K562 (cell line): ENCODE results near the gene PHKA1. TPM values are rescaled to one million over a fixed set of nuclear protein-coding genes. Genes with fewer than 3 reads are reported as not detected.
A peak's percentile ranks its signal among the peaks of the same experiment; 100 is the strongest.

Experiments used
- ATAC-seq: fragments of 200-7000 bp; cut with Tn5 transposase; 3 replicates; pipeline ENCODE4 v1.9.1; 2020; ENCODE audit warnings: moderate library complexity
- BruUV-seq: library from RNA; stranded (reverse); fragments of 400-500 nt; replicated peaks from 2 replicates; lab custom pipeline; 2021; lab: Mats Ljungman, UMichigan
- CTCF ChIA-PET: fragments of 300-600 bp; formaldehyde crosslinking; extraction: SDS; loops from one replicate; lab custom pipeline; 2021; ENCODE audit warnings: low intra/inter-chr PET ratio; lab: Yijun Ruan, JAX
- POLR2A ChIA-PET: fragments of 300-600, 350-650 bp; sonication (Branson Sonifier 250); formaldehyde crosslinking; extraction: SDS; loops from one replicate; lab custom pipeline; 2021; ENCODE audit warnings: antibody characterized with exemption, inconsistent platforms; lab: Yijun Ruan, JAX
- DNase-seq, 4 experiments: peaks; one replicate each; pipeline versions ENCODE4 v3.0.0 to v3.0.0-alpha.2; 2011 to 2018; ENCODE audit warnings: low spot score in 3 of 4, mixed read lengths in 3 of 4; ENCODE audit errors: extremely low read depth in 1 of 4
- FAIRE-seq: peaks from 2 replicates; lab custom pipeline; 2011; peaks lifted over from hg19 to GRCh38; lab: Jason Lieb, UNC
- H2AFZ ChIP-seq: 2 replicates; pipeline ENCODE4 v1.6.0; 2011; ENCODE audit warnings: low read depth, low read length, control low read depth, inconsistent platforms
- H3K27ac ChIP-seq: fragments of 200-600 bp; 3 replicates; pipeline ENCODE4 v1.8.0; 2011; ENCODE audit warnings: low read depth, mild to moderate bottlenecking, control low read depth, inconsistent platforms, low read length, moderate library complexity, mixed read lengths; ENCODE audit errors: extremely low read depth
- H3K27me3 ChIP-seq, 2 experiments: fragments of 300-600 bp in 1 of 2; 2 replicates in 1 of 2; 3 replicates in 1 of 2; pipeline versions ENCODE4 v1.6.0 to v1.8.0; 2011; ENCODE audit warnings: inconsistent platforms in 2 of 2, low read length in 2 of 2, mild to moderate bottlenecking in 1 of 2, mixed read lengths in 1 of 2, moderate library complexity in 1 of 2; ENCODE audit not compliant: control insufficient read depth in 2 of 2, insufficient read depth in 2 of 2
- H3K36me3 ChIP-seq: fragments of 300-600 bp; 3 replicates; pipeline ENCODE4 v1.8.0; 2011; ENCODE audit warnings: mild to moderate bottlenecking, low read length, inconsistent platforms; ENCODE audit not compliant: control insufficient read depth, insufficient read depth
- H3K4me1 ChIP-seq, 2 experiments: fragments of 200-600 bp in 1 of 2; replicated peaks in 1 of 2; 2 replicates in 1 of 2; 3 replicates in 1 of 2; pipeline versions ENCODE4 v1.5.1 to v1.8.0; 2011; ENCODE audit warnings: inconsistent platforms in 2 of 2, low read length in 2 of 2, mild to moderate bottlenecking in 1 of 2, mixed read lengths in 1 of 2, moderate library complexity in 1 of 2; ENCODE audit not compliant: control insufficient read depth in 2 of 2, insufficient read depth in 2 of 2
- H3K4me2 ChIP-seq: 2 replicates; pipeline ENCODE4 v1.6.1; 2011; ENCODE audit warnings: low read length, control low read depth, inconsistent platforms, mixed read lengths; ENCODE audit not compliant: insufficient read depth
- H3K4me3 ChIP-seq: fragments of 200-600 bp; sonication (generic), shearing (Covaris generic); 2 replicates; pipeline ENCODE4 v1.5.1; 2016; ENCODE audit warnings: control low read depth, inconsistent platforms
- H3K79me2 ChIP-seq: fragments of 200-600 bp; 3 replicates; pipeline ENCODE4 v1.8.0; 2011; ENCODE audit warnings: low read length, inconsistent platforms; ENCODE audit not compliant: control insufficient read depth, insufficient read depth
- H3K9ac ChIP-seq, 2 experiments: 2 replicates each; pipeline versions ENCODE4 v1.6.0 to v1.6.1; 2011; ENCODE audit warnings: low read depth in 2 of 2, low read length in 2 of 2, control low read depth in 1 of 2, inconsistent platforms in 1 of 2, mild to moderate bottlenecking in 1 of 2, mixed read lengths in 1 of 2; ENCODE audit not compliant: insufficient read depth in 1 of 2
- H3K9me1 ChIP-seq: one replicate; pipeline ENCODE4 v1.6.0; 2011; ENCODE audit warnings: inconsistent platforms, mild to moderate bottlenecking, low read length, moderate library complexity; ENCODE audit not compliant: control insufficient read depth, insufficient read depth
- H3K9me3 ChIP-seq: replicated peaks from 2 replicates; pipeline ENCODE4 v1.5.1; 2011; ENCODE audit warnings: low read depth, low read length, inconsistent platforms; ENCODE audit not compliant: control insufficient read depth, insufficient read depth
- H4K20me1 ChIP-seq: replicated peaks from 2 replicates; pipeline ENCODE4 v1.6.1; 2011; ENCODE audit warnings: low read length, inconsistent platforms, mixed read lengths; ENCODE audit not compliant: control insufficient read depth, insufficient read depth
- ARID1B ChIP-seq: fragments of 450-650 bp; IDR thresholded peaks from 2 replicates; pipeline ENCODE4 v1.6.1; 2016; ENCODE audit warnings: antibody characterized with exemption, mild to moderate bottlenecking, inconsistent platforms
- CBX1 ChIP-seq: sonication (generic); IDR thresholded peaks from 2 replicates; pipeline ENCODE4 v1.6.1; 2016; ENCODE audit warnings: antibody characterized with exemption, low read depth, mild to moderate bottlenecking
- FOSL1 ChIP-seq: fragments of 200-800 bp; sonication (Bioruptor generic); conservative IDR thresholded peaks from 2 replicates; pipeline ENCODE4 v1.6.1; 2016; ENCODE audit warnings: missing genetic modification characterization, missing compliant biosample characterization
- HNRNPLL ChIP-seq: fragments of 200-400 bp; formaldehyde crosslinking; IDR thresholded peaks from 2 replicates; pipeline ENCODE4 v1.6.1; 2017; ENCODE audit warnings: low read length, low read depth, mild to moderate bottlenecking; ENCODE audit not compliant: poor library complexity, severe bottlenecking
- KLF6 ChIP-seq: fragments of 250-450 bp; sonication (Bioruptor Pico); IDR thresholded peaks from 2 replicates; pipeline ENCODE4 v1.4.0; 2020; ENCODE audit warnings: mild to moderate bottlenecking, moderate library complexity, borderline replicate concordance
- NBN ChIP-seq: fragments of 450-650 bp; IDR thresholded peaks from 2 replicates; pipeline ENCODE4 v1.6.1; 2016; ENCODE audit warnings: low read depth, mild to moderate bottlenecking
- NFE2 ChIP-seq: IDR thresholded peaks from 2 replicates; pipeline ENCODE4 v1.6.1; 2014; ENCODE audit warnings: antibody characterized with exemption, low read depth
- RFX7 ChIP-seq: fragments of 250-450 bp; sonication (Bioruptor Pico); IDR thresholded peaks from 2 replicates; pipeline ENCODE4 v1.5.1; 2021; ENCODE audit warnings: mild to moderate bottlenecking
- SRSF7 ChIP-seq: fragments of 200-400 bp; formaldehyde crosslinking; optimal IDR thresholded peaks from 2 replicates; pipeline ENCODE3; 2017; ENCODE audit warnings: mild to moderate bottlenecking, low read depth, low read length
- U2AF2 ChIP-seq: fragments of 200-400 bp; formaldehyde crosslinking; optimal IDR thresholded peaks from 2 replicates; pipeline ENCODE3; 2017; ENCODE audit warnings: low read depth, mild to moderate bottlenecking, low read length
- ZNF384 ChIP-seq: IDR thresholded peaks from 2 replicates; pipeline ENCODE4 v1.6.1; 2012; ENCODE audit warnings: low read depth, low read length, improper control_type of control experiment
- ZNF699 ChIP-seq: fragments of 250-450 bp; sonication (Bioruptor Pico); IDR thresholded peaks from 2 replicates; pipeline ENCODE4 v1.8.0; 2021; ENCODE audit warnings: mild to moderate bottlenecking, moderate library complexity; ENCODE audit not compliant: insufficient replicate concordance
- WGBS: fragments of 100-300 bp; shearing (Covaris generic); methylation state at CpG from one replicate; pipeline ENCODE4 v1.1.6; 2016; ENCODE audit warnings: low coverage, mixed read lengths; ENCODE audit not compliant: insufficient coverage; ENCODE audit errors: missing lambda C conversion rate; 5-methylcytosine and 5-hydroxymethylcytosine counted together
- in situ Hi-C: fragments of 300-500 bp; cut with MboI; formaldehyde crosslinking; loops from 4 replicates; pipeline ENCODE4 v1.15.0; 2018; ENCODE audit warnings: inconsistent platforms, mixed read lengths
- intact Hi-C: fragments of 100-400 bp; cut with micrococcal nuclease; formaldehyde crosslinking; loops from 2 replicates; pipeline ENCODE4 v1.14.2; 2022
- polyA plus RNA-seq, 8 experiments: library from polyadenylated mRNA; depleted of rRNA in 4 of 8; stranded (reverse) in 5 of 8; unstranded in 3 of 8; fragments of >200 nt; fragmentation: Nextera tagmentation in 2 of 8; fragmentation: Illumina TruSeq in 1 of 8; extraction: Ambion mirVana in 2 of 8; extraction: Trizol in 1 of 8; gene quantifications; 2 replicates each; pipeline versions ENCODE4 v1.2.1 to v1.2.3, GENCODE V29; 2011 to 2014; ENCODE audit warnings: inconsistent platforms in 1 of 8, missing spikeins in 1 of 8
- total RNA-seq, 7 experiments: library from RNA; depleted of rRNA in 6 of 7; stranded (reverse); fragments of >200 nt in 6 of 7; fragmentation: Illumina TruSeq in 2 of 7; extraction: Trizol in 2 of 7; gene quantifications; 2 replicates each; pipeline versions ENCODE4 v1.2.1 to v1.2.3, GENCODE V29; 2011 to 2021; ENCODE audit warnings: low replicate concordance in 1 of 7
- TF ChIP-seq, protein P1 (sequence below): sonication (generic); formaldehyde crosslinking; IDR thresholded peaks from 2 replicates; pipeline ENCODE4 v1.8.0; 2023; ENCODE audit warnings: mild to moderate bottlenecking, missing genetic modification reagents

Gene PHKA1
- total and polyA plus RNA-seq, 9 of the 15 experiments (the other 6 are each of a cell fraction or from before 2014, with no cell fraction given): 2.4 to 9.6 (median 5.8) TPM

DNA sequence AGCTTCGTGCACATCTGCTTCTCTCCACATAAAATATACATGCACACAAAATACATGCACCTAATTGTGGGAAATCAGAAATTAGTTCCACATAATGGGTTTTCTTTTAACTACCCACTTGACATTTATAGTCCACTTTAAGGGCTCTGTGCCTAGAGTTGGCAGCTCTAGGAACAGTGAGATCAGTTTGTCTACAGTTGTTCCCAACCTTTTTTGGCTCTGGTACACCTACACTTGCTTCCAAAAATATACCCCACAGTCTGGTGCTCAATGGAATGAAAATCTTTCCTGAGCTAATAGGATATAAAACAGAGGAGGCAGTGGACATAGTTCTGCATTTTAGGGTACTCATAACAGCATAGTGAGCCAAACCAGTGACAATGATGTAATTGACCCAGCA, 177.6 kb downstream of the PHKA1 start (continued):
- TF ChIP-seq KLF6 (CRISPR knock-in tag) (no peak), ZNF699 (CRISPR knock-in tag) (no peak)

DNA sequence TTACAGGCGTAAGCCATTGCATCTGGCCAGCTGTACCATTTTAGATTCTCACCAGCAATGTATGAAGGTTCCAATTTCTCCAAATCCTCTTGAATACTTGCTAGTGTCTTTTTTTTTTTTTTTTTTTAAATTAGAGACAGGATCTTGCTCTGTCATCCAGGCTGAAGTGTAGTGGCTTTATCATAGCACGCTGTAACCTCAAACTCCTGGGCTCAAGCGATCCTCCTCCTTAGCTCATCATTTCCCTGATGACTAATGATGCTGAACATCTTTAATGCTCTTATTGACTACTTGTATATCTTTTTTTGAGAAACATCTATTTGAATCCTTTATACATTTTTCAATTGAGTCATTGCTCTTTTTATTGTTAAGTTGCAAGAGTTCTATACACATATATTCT, 181.7 kb downstream of the PHKA1 start:
- no peak overlapping the region for H3K9ac ChIP-seq
- peak; percentile 74 for FAIRE-seq
- WGBS: 18% methylated on average over 3 of the region's 3 CpGs
- H3K9me3 ChIP-seq: no peaks in the 10 kb centered on the region
- in situ Hi-C loops (loop anchor here (25.0 kb wide), 1 partner anchor 220 kb away; the partner anchor contains the start of gene CITED1), intact Hi-C loops (no loop called here)
- CTCF ChIA-PET: no interaction called here
- H3K27me3 ChIP-seq: no peaks in the 10 kb centered on the region
- no peak overlapping the region for H2AFZ ChIP-seq
- no peak overlapping the region for H3K4me2 ChIP-seq
- POLR2A ChIA-PET: no interaction called here
- peak in 1 of 4 experiments; percentile 24 for DNase-seq
- peaks cover 2% of the 10 kb centered on the region for H3K9me1 ChIP-seq
- TF ChIP-seq, protein P1, sequence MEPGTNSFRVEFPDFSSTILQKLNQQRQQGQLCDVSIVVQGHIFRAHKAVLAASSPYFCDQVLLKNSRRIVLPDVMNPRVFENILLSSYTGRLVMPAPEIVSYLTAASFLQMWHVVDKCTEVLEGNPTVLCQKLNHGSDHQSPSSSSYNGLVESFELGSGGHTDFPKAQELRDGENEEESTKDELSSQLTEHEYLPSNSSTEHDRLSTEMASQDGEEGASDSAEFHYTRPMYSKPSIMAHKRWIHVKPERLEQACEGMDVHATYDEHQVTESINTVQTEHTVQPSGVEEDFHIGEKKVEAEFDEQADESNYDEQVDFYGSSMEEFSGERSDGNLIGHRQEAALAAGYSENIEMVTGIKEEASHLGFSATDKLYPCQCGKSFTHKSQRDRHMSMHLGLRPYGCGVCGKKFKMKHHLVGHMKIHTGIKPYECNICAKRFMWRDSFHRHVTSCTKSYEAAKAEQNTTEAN: no peak
- peak; percentile 39; the same call in 1 of the 2 replicates for TF ChIP-seq NFE2
- 0 out of 2 replicates have a peak, but pooled peaks have one; percentile 21 for TF ChIP-seq FOSL1 (tag)
- no peak for TF ChIP-seq RFX7 (CRISPR knock-in tag)
- 0 out of 2 replicates have a peak, but pooled peaks have one; percentile 36 for TF ChIP-seq ZNF384
- TF ChIP-seq CBX1: no peak
- TF ChIP-seq ARID1B: 0 out of 2 replicates have a peak, but pooled peaks have one; percentile 14
- no peak for TF ChIP-seq HNRNPLL
- no peak for TF ChIP-seq SRSF7
- TF ChIP-seq U2AF2: no peak
- no peak for TF ChIP-seq NBN
- no peak overlapping the region for H3K4me3 ChIP-seq
- no TSS peak for BruUV-seq
- H4K20me1 ChIP-seq: no peaks in the 10 kb centered on the region
- no peaks in the 10 kb centered on the region; the same call in 2 of the 3 replicates for H3K79me2 ChIP-seq
- no peaks in the 10 kb centered on the region; the same call in 2 of the 3 replicates for H3K36me3 ChIP-seq
- H3K27ac ChIP-seq: no peak overlapping the region
- no peak; the same call in 2 of the 3 replicates for ATAC-seq
- H3K4me1 ChIP-seq: peaks cover 0 to 2% of the 10 kb centered on the region in 2 experiments; a peak in 2 of 5 replicates
